T1000 (cell line): ENCODE results near the gene ZNF646.
A peak's percentile ranks its signal among the peaks of the same experiment; 100 is the strongest.

Experiments
- DNase-seq: peaks from one replicate; lab custom pipeline; 2025; ENCODE audit warnings: mixed read lengths; lab: John Stamatoyannopoulos, UW

ZNF646 gene

GRCh38 chr16:31108035-31108793 lies 34.0 kb downstream of the ZNF646 start, which contains the start of gene BCKDK:
TSS of gene BCKDK (plus strand) at chr16:31108386. CDS start at chr16:31109224, 838 bp downstream.
- peak; percentile 35 for DNase-seq

DNA sequence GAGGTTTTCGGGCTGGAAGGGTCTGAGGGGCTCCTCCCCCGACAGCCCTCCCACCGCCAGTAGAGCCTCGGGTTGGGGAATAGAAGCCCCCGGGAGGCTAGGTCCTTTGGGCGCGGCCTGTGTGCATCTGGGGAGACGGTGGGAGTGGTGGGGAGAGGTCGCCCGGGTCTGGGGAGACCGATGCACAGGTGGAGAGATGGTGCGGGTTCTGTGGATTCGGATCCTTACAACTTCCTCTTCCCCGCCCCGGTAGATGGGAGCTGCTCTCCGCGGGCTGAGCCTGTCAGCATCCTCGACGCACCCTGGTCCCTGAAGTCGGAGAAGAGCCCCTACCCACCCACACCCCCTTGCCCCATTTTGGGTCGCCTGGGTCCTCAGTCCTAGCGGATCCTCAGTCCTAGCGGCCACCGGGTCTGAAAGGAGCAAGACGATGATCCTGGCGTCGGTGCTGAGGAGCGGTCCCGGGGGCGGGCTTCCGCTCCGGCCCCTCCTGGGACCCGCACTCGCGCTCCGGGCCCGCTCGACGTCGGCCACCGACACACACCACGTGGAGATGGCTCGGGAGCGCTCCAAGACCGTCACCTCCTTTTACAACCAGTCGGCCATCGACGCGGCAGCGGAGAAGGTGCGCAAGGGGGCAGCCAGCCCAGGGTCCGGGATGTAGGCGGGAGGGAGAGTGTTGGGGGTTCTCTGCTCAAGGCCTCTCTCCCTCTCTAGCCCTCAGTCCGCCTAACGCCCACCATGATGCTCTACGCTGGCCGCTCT lies 34.8 kb downstream of the ZNF646 start:
- DNase-seq, result no peak

GRCh38 chr16:31109622-31110021 lies 35.4 kb downstream of the ZNF646 start:
- no peak for DNase-seq

GRCh38 chr16:31110106-31111034 lies 36.1 kb downstream of the ZNF646 start:
- DNase-seq, result no peak

GRCh38 chr16:31111881-31112466 lies 37.8 kb downstream of the ZNF646 start:
- DNase-seq, result no peak

DNA sequence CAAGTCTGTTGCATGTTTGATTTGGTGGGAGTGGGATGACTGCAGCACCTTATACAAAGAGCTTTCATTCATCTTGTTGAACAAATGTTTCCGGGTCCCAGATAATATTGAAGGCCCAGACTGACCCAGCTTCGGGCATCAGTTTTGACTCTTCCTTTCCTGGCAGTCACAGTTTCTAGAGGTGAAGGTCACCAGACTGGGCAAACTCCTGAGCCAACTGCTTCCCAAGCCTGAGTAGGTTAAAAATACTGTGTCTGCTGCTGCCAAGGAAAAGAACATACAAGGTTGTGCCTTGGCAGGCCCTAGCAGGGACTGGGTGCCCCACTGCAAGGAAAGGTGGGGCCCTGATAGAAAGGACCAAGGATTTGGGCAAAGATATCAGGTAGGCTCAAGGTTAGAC lies 38.5 kb downstream of the ZNF646 start:
- no peak for DNase-seq

- no peak for DNase-seq
Measured at GRCh38 chr16:31113121-31114120, 39.2 kb downstream of the ZNF646 start.

- DNase-seq, result no peak
Measured at GRCh38 chr16:31114468-31114867, 40.2 kb downstream of the ZNF646 start.

DNA sequence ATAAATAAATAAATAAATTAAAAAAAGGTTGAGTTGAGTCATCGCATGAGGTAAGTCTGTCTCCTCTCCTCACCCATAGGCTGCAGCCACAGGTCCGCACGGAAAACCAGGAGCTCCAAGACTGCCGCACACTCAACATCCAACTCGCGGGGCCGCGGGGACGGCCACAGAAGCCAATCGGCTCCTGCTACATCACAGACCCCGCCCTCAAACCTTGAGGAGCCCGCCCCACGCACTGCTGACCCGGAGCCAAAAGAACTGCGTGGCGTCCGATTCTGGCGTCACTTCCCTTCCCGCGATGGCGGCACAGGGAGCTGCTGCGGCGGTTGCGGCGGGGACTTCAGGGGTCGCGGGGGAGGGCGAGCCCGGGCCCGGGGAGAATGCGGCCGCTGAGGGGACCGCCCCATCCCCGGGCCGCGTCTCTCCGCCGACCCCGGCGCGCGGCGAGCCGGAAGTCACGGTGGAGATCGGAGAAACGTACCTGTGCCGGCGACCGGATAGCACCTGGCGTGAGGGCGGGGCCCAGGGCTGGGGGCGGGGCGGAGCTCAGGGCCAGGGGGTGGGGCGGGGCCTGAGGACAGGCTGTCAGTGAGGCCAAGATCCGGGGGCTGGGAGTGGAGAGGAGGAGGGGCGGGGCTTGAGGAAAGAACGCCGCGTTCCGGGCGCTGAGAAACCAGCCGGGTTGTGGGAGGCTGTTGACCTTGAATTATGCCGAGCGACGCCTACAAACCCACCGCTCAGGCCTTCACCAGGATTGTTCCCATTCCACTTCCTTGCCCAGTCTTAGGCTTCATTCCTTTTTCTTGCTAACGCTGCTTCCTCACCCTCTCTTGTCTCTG lies 43.4 kb downstream of the ZNF646 start, which contains the start of gene KAT8:
KAT8 (plus strand) TSS at position 281 of the 839 bp plus-strand sequence; CDS start at position 299, 18 bp downstream.
- peak; percentile 97 for DNase-seq

GRCh38 chr16:31118223-31119155 lies 44.3 kb downstream of the ZNF646 start:
- DNase-seq, result no peak

- DNase-seq, result no peak
Measured at GRCh38 chr16:31120129-31120528, 45.9 kb downstream of the ZNF646 start.

DNA sequence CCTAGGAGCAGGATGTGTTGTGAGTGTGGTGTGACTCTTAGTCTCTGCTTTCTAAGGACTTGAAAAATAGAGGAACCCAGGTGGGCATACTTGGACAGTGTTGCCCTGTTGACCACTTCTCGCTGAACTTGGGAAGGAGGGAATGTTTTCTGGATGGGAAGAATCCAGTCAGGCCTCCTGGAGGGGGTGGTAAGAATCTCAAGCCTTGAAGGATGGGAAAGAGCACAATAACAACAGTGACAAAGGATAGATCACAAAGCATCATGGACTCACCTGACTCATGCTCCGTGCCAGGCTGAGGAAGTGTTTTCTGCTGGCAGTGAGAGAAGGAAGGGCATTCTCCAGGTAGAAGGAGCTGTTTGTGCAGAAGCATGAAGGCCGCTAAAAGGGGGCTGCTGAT lies 51.6 kb downstream of the ZNF646 start:
- no peak for DNase-seq

GRCh38 chr16:31127182-31127581 lies 53.0 kb downstream of the ZNF646 start:
- no peak for DNase-seq

DNA sequence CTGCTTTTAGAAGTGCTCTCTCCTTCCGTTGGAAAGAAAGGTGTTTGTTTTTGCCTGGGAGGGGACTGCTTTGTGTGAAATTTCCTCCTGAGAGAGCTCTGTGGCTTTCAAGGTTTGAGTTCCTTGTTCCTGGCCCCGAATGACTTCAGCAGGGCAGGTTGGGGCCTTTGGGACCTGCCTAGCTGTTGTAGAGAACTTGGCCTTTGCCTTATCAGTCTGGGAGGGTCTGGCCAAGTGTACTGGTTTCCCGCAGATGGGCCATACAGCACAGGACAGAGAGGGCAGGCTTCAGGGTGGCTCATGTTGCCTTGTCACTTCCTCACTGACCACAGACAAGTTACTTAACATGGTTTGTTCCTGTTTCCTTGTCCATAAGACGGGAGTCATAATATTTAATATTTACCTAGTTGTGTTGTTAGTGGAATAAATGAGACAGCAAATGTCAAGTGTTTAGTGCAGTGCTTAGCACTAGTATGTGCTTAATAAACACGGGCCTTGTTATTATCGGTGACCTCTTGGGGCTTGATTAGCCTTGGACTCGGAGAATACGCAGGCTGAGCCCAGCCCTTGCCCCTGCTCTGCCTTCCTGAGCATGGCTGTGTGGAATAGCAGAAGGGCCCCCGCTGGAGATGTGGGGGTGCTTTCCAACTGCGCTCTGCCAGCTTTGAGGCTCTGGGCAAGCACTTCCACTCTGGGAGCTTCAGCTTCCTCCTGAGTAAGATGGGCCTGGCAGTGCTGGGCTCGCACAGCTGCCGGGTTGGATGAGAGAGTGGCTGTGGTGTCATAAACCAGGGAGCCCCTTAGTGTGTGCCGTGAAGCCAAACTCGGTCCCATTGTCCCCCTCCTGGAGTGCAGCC lies 54.7 kb downstream of the ZNF646 start:
- no peak for DNase-seq

DNA sequence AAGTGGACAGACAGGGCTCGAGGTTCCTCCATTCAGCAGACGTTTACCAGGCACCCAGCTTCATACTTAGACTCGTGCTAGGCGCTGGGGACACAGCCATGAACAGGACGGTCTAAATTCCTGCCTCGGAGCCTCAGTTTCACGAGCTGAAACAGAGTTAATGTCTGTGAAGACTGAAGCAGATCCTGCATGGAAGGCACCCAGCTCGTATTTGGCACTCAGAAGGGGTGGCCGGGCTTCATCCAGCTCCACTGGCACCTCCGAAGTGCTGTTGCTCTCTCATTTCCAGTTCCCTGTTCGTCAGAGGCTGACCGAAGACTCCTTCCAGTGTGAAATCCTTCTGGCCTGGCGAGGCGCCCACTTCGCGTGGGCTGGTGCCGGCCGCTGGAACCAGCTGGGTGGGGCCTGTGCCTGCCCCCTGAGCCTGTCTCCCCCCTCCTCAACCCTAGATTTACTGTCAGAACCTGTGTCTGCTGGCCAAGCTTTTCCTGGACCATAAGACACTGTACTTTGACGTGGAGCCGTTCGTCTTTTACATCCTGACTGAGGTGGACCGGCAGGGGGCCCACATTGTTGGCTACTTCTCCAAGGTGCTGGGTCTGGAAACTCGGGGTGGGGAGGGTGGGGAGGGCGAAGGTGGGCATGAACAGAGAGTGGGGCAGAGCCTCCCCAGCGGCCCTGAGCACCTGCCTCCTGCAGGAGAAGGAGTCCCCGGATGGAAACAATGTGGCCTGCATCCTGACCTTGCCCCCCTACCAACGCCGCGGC lies 55.5 kb downstream of the ZNF646 start:
- DNase-seq, result no peak

- no peak for DNase-seq
Measured at GRCh38 chr16:31130336-31130891, 56.2 kb downstream of the ZNF646 start.
